ENCODE data around the gene OSBPL6. TPM values are rescaled to one million over a fixed set of nuclear protein-coding genes. Genes with fewer than 3 reads are reported as not detected.
"Not testable (repeated sequence)": the region's sequence is repeated elsewhere in the genome, so short reads cannot be mapped to it uniquely, and the experiment has no call there.

OSBPL6 gene
- 0.23 and 0.71 TPM in 2 replicates for total RNA-seq (2014; rRNA removed; shearing (Covaris generic); ENCODE audit: low replicate concordance)

DNA sequence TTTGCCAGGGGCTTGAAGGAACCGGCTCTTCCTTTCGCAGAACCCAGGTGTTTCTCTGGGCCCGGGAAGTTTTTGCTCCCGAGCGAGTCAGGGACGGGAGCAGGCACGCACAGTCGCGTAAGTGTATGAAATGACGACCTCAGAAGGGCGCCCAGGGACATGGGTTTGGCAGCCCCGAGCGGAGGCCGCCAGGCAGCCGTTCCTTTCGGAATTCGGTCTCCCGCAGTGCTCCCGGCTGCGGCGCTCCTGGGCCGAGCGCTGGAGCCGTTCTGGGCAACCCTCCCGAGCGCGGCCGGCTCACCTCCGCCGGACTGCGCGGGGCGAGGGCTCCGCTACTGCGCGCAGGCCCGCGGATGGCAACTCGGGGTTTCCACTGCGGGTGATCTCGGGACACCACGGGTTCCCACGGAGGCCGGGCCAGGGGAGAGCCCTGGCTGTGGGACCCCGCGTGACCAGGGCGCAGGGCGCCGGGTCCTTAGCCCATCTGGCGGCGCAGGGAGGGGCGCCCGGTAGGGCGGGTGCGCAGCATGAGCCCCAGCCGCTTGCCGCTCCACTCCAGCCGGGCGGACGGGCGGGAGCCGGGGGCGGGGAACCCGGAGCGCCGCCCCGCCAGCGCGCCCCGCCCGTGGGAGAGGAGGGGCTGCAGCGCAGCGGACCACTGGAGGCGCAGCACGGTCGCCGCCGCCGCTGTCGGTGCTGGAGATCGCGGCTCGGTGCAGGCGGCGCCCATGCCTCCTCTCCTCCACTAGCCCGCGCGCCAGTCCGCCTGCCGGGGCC, at the start of gene OSBPL6:
Gene OSBPL6 (plus strand): TSS at position 690 of the 777 bp plus-strand sequence. CDS start 111,673 bp downstream, outside the sequence.
- in situ Hi-C loops (cut with HindIII; ENCODE audit: low pct_unique_long_range_greater_than_20kb, low sequenced_read_pairs) = no loop called here

DNA sequence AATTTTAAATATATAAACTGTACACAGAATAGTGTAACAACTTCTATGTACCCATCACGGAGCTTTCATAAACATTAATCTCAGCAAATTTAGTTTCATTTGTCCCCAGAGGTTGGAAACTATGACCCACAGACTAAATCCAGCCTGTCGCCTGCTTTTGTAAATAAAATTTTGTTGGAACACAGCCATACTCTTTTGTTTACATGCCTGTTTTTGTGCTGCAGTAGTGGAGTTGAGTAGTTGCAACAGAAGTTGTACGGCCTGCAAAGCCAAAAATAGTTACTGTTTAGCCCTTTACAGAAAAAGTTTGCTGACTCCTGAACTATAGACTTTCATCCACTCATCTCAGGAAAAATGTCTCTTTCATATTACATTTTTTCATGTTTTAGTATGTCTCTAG, 42.3 kb upstream of the OSBPL6 start:
- no peak for DNase-seq (ENCODE audit: low read depth)
- in situ Hi-C loops (cut with HindIII; ENCODE audit: low pct_unique_long_range_greater_than_20kb, low sequenced_read_pairs) = no loop called here

More for the DNA sequence above, at the start of gene OSBPL6:
- peak; percentile 89 for DNase-seq (ENCODE audit: low read depth)

DNA sequence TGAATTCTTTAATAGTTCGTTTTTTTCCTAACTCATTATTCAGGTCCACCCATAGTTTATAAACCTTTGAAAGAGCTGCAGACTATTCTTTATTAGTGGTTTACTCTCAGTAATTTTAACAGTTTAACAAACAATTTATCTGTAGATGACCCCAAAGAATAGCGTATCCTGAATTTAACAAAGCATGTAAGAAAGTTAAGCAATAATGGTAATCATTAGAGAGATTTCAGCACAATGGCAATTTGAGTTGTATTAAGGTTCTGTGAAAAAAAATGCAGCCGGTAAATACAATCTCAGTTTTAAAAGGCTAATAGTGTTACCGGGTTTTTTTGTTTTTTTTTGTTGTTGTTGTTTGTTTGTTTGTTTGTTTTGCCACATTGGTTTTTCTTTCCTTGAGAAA, 41.8 kb upstream of the OSBPL6 start:
- no peak for DNase-seq (ENCODE audit: low read depth)
- in situ Hi-C loops (cut with HindIII; ENCODE audit: low pct_unique_long_range_greater_than_20kb, low sequenced_read_pairs) = no loop called here

DNA sequence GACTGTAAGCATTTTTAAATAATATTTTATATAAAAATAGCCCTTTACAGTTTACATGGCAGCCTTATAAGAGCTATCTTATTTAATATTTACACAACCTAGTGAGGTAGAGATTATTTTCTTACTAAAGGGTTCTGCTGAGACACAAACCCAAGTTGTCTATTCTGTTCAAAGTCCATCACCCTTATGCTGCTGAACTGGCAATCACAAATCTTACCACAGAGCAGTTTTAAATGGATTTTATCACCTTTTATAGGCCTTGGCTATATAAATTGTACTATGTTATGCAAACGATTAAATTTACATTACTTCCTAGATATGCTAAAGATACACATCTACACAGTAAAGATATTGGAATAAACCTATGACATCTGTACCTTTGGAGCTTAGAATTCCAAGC, 41.3 kb upstream of the OSBPL6 start:
- in situ Hi-C loops (cut with HindIII; ENCODE audit: low pct_unique_long_range_greater_than_20kb, low sequenced_read_pairs) = no loop called here
- DNase-seq (ENCODE audit: low read depth) = no peak

DNA sequence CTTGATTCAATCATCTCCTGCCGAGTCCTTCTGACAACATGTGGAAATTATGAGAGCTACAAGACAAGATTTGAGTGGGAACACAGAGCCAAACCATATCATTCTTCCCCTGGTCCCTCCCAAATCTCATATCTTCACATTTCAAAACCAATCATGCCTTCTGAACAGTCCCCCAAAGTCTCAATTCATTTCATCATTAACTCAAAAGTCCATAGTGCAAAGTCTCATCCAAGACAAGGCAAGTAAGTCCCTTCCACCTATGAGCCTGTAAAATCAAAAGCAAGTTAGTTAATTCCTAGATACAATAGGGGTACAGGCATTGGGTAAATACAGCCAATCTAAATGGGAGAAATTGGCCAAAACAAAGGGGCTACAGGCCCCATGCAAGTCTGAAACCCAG, 40.4 kb upstream of the OSBPL6 start:
- DNase-seq (ENCODE audit: low read depth); in situ Hi-C loops (cut with HindIII; ENCODE audit: low pct_unique_long_range_greater_than_20kb, low sequenced_read_pairs): not testable (repeated sequence)

DNA sequence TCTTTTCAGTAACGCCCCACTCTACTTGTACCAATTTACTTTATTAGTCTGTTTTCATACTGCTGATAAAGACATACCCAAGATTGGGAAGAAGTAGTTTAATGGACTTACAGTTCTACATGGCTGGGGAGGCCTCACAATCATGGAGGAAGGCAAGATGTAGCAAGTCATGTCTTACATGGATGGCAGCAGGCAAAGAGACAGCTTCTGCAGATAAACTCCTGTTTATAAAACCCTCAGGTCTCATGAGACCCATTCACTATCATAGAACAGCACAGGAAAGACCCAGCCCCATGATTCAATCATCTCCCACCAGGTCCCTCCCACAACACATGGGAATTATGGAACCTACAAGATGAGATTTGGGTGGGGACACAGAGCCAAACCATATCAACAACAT, 38.8 kb upstream of the OSBPL6 start:
- in situ Hi-C loops (cut with HindIII; ENCODE audit: low pct_unique_long_range_greater_than_20kb, low sequenced_read_pairs) = no loop called here
- DNase-seq (ENCODE audit: low read depth) = no peak

DNA sequence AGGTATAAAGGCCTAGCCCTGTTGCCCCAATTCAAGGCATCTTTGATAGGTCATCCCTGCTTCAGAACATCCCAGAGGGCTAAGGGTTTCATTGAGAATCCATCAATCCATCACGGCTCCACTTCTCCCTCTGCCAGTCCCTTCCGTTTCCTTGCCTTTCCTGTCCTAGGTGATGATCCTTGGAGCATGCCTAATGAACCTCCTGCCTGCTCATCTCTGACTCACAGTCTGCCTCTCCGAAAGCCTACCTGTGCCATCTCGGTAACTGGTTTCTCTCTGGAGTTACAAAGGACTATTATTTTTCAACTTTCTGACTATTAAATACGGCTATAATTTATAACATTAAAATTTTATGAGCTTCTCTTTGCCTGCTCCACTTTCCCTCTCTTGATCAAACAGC, 36.7 kb upstream of the OSBPL6 start:
- no peak for DNase-seq (ENCODE audit: low read depth)
- in situ Hi-C loops (cut with HindIII; ENCODE audit: low pct_unique_long_range_greater_than_20kb, low sequenced_read_pairs) = no loop called here

DNA sequence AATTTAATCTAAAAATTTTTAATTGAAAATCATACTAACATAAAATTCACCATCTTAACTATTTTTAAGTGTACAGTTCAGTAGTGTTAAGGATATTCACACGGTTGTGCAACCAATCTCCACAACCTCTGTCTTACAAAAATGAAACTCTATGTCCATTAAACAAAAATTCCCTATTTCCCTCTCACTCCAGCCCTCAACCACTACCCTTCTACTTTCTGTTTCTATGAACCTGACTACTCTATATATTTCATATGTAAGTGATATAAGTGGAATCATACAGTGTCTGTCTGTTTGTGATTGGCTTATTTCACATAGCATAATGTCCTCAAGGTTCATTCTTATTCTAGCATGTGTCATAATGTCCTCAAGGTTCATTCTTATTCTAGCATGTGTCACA, 34.3 kb upstream of the OSBPL6 start:
- DNase-seq (ENCODE audit: low read depth) = no peak
- in situ Hi-C loops (cut with HindIII; ENCODE audit: low pct_unique_long_range_greater_than_20kb, low sequenced_read_pairs) = no loop called here

DNA sequence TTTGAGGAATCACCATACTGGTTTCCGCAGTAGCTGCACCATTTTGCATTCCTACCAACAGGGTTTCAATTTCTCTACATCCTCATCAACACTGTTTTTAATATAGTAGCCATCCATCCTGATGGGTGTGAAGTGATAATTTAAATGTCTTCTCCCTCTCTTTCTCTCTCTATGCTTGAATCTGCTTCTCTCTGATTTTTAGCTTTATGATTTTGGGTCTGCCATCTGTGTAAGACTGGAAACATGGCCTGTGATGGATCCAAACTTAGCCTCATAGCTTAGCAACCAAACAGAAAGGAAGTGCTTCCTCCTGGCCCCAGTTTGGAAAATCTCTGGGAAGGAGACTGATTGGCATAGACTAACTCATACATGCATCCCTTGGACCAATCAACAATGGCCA, 33.7 kb upstream of the OSBPL6 start:
- in situ Hi-C loops (cut with HindIII; ENCODE audit: low pct_unique_long_range_greater_than_20kb, low sequenced_read_pairs) = no loop called here
- DNase-seq (ENCODE audit: low read depth) = no peak

DNA sequence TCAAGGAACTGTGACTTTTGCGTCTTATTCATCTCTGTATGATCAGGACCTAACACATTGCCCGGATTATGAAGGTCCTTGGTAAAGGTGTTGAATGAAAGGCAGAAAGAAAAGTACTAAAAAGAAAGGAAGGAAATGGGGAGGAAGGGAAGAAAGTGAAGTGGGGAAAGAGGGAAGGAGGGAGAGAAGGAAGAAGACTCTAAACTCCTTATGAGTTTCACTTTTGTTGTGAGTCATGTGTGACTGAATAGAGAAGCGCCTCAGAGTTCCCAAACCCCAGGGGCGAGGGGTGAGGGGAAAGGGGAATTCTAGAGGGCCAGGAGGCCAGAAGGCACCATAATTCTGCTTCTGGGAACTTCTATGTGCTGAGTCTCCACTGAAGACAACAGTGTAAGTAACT, 30.9 kb upstream of the OSBPL6 start:
- in situ Hi-C loops (cut with HindIII; ENCODE audit: low pct_unique_long_range_greater_than_20kb, low sequenced_read_pairs) = no loop called here
- no peak for DNase-seq (ENCODE audit: low read depth)

DNA sequence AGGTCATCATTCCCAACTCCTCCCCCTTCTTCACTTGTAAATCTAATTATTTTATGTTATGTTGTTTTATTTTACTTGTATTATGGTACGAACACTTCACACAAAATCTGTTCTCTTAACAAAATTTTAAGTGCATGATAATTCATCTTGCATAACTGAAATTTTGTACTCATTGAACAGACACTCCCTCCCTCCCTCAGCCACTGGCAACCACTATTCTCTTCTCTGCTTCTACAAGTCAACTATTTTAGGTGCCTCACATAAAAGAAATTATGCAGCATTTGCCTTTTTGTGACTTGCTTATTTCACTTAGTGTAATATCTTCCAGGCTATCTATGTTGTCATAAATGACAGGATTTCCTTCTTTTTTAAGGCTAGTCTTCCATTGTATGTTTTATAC, 30.4 kb upstream of the OSBPL6 start:
- in situ Hi-C loops (cut with HindIII; ENCODE audit: low pct_unique_long_range_greater_than_20kb, low sequenced_read_pairs) = no loop called here
- DNase-seq (ENCODE audit: low read depth) = no peak

DNA sequence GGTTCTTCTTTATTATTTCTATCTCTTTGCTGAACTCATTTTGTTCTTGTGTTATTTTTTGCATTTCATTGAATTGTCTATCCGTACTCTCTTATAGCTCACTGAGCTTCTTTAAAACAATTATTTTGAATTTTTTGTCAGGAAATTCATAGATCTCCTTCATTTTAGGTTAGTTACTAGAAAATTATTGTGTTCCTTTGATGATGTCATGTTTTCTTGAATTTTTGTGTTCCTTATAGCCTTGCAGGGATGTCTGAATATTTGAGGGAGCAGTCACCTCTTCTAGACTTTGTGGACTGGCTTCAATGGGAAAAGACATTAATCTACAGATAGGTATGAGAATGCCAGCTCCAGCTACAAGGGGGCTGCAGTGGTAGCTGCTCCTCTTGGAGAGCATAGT, 20.7 kb upstream of the OSBPL6 start:
- in situ Hi-C loops (cut with HindIII; ENCODE audit: low pct_unique_long_range_greater_than_20kb, low sequenced_read_pairs) = no loop called here
- DNase-seq (ENCODE audit: low read depth) = no peak

DNA sequence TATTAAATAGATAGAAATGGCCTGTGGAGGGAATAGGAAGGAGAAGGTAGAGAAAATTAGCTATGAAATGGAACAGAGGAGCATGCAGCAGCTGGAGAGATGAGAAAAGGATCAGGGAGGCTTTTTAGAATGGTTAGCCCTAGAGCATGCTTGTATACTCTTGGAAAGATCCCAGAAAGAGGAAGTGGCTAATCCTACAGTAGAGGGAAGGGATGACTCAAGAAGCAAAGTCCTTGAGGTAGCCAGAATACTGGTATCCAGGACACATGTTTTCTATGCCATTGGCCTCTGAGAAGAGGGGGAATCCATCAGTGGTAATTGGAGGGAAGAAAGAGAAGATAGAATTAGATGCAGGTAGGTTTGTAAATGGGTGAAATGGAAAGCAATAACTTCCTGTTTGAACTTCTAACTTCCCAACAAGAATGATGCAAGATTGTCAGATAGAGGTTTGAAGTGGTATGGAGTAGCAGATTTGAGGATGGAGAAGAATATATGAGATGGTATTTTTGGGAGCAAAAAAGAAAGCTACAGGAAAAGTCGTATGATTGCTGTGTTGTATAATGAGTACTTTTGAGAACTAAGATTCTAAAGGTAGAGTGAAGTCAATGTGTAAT, 17.1 kb upstream of the OSBPL6 start:
- in situ Hi-C loops (cut with HindIII; ENCODE audit: low pct_unique_long_range_greater_than_20kb, low sequenced_read_pairs) = no loop called here

DNA sequence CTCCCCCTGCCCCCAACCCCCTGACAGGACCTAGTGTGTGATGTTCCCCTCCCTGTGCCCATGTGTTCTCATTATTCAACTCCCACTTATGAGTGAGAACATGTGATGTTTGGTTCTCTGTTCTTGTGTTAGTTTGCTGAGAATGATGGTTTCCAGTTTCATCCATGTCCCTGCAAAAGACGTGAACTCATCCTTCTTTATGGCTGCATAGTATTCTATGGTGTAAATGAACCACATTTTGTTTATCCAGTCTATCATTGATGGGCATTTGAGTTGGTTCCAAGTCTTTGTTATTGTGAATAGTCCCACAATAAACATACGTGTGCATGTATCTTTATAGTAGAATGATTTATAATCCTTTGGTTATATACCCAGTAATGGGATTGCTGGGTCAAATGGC, 13.7 kb upstream of the OSBPL6 start:
- DNase-seq (ENCODE audit: low read depth); in situ Hi-C loops (cut with HindIII; ENCODE audit: low pct_unique_long_range_greater_than_20kb, low sequenced_read_pairs): not testable (repeated sequence)

More for the DNA sequence above, 17.1 kb upstream of the OSBPL6 start:
- DNase-seq (ENCODE audit: low read depth) = no peak

DNA sequence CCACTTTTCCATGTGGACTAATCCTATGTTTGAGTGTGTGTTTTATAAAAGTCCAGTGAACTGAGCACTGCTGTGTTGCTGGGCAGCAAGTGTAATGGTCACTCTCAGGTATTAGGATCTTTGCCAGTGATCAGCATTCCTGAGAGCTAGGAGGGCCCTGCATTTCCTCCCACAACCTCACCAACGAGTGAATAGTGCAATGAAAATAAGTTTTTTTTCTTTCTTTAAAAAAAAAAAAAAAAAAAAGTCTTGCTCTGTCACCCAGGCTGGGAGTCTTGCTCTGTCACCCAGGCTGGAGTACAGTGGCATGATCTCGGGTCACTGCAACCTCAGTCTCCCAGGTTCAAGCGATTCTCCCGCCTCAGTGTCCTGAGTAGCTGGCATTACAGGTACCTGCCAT, 6.5 kb upstream of the OSBPL6 start:
- no peak for DNase-seq (ENCODE audit: low read depth)
- in situ Hi-C loops (cut with HindIII; ENCODE audit: low pct_unique_long_range_greater_than_20kb, low sequenced_read_pairs) = no loop called here

DNA sequence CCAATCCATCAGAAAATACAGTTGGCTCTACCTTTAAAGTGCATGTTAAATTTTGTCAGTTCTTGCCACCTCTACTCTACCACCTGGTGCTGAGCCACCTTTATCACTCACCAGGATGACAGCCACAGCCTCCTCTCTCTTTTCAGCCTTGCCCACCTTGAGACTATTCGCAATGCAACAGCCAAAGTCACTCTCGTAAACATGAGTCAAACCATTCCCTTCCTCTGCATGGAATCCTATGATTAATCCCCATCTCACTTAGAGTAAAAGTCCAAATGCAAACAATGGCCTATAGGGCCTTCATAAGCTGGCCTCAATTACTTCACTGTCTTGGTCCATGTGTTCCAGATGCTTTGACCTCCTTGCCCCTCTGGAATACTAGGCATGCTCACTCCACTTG, 5.8 kb upstream of the OSBPL6 start:
- in situ Hi-C loops (cut with HindIII; ENCODE audit: low pct_unique_long_range_greater_than_20kb, low sequenced_read_pairs) = no loop called here
- no peak for DNase-seq (ENCODE audit: low read depth)

DNA sequence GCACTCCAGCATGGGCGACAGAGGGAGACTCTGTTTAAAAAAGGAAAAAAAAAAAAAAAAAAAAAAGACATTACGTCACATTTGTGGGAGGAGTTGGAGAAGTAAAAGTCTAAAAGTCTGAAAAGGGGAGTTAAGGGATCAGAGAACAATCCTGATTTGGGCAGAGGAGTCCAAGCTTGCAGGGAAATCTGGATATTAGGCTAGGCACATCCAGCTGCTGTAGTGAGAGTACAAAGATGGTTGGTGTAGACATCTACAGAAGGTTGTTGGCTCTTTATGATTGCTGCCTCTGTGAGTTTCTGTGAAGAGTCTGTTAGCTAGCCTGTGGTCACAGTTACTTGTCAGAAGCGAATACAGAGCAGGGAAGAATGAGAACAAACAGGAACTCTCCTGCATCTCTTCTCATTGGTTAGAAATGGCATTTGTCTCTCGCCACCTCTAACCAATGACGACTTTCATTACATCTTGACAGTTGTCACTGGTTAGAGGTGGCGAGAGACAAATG, 3.3 kb upstream of the OSBPL6 start:
- in situ Hi-C loops (cut with HindIII; ENCODE audit: low pct_unique_long_range_greater_than_20kb, low sequenced_read_pairs) = no loop called here
- DNase-seq (ENCODE audit: low read depth) = no peak

DNA sequence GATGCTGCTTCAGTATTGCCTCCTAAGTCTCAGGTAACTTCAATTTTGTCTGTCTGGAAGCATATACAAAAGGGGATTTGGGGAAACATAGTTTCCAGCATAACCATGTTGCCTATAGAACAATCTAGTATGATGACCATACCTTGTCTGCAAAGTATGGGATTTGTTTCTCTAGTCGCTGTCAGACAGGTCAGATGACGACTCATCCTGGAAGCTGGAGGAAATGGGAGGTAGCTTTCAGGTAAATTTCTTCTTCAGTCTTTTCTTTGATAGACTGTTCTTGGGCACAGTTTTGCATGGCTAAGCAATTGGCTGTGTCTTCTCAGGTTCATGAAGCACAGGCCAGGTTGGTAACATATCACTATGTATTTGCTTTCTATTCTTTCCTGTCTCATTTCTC, 2.8 kb upstream of the OSBPL6 start:
- in situ Hi-C loops (cut with HindIII; ENCODE audit: low pct_unique_long_range_greater_than_20kb, low sequenced_read_pairs) = no loop called here
- DNase-seq (ENCODE audit: low read depth) = no peak

DNA sequence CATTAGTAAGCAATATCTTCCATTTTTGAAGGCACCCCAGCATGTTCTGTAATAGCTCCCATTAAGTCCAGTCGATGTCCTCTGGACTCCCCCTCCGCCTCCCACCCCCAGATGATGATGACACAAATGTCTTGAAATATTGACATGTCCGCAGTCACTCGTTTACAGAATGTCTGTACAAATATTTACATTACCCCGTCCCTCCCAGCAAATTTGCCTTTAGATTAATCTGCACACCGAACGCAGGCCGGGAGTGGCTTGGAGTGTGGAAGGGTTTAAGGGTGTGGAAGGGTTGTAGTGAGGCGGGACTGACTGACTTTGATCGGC, 853 bp upstream of the OSBPL6 start:
- DNase-seq (ENCODE audit: low read depth) = no peak
- in situ Hi-C loops (cut with HindIII; ENCODE audit: low pct_unique_long_range_greater_than_20kb, low sequenced_read_pairs) = no loop called here
